HG02623 (cell line): ENCODE data around the gene PPIA.
"Not testable (repeated sequence)": the region's sequence is repeated elsewhere in the genome, so short reads cannot be mapped to it uniquely, and the experiment has no call there.

Experiments
- ATAC-seq: cut with Tn5 transposase; IDR thresholded peaks from one replicate; pipeline ENCODE4 v1.9.1; 2021; ENCODE audit warnings: moderate library complexity; ENCODE audit not compliant: unreplicated experiment

Gene PPIA

GRCh38 chr7:44784364-44784763 lies 12.1 kb upstream of the PPIA start:
- ATAC-seq = no peak

GRCh38 chr7:44785218-44785617 lies 11.3 kb upstream of the PPIA start:
- ATAC-seq = not testable (repeated sequence)

GRCh38 chr7:44787041-44787440 lies 9.4 kb upstream of the PPIA start:
- ATAC-seq = no peak

GRCh38 chr7:44787762-44788161 lies 8.7 kb upstream of the PPIA start:
- no peak for ATAC-seq

GRCh38 chr7:44789990-44790389 lies 6.5 kb upstream of the PPIA start:
- ATAC-seq = no peak

DNA sequence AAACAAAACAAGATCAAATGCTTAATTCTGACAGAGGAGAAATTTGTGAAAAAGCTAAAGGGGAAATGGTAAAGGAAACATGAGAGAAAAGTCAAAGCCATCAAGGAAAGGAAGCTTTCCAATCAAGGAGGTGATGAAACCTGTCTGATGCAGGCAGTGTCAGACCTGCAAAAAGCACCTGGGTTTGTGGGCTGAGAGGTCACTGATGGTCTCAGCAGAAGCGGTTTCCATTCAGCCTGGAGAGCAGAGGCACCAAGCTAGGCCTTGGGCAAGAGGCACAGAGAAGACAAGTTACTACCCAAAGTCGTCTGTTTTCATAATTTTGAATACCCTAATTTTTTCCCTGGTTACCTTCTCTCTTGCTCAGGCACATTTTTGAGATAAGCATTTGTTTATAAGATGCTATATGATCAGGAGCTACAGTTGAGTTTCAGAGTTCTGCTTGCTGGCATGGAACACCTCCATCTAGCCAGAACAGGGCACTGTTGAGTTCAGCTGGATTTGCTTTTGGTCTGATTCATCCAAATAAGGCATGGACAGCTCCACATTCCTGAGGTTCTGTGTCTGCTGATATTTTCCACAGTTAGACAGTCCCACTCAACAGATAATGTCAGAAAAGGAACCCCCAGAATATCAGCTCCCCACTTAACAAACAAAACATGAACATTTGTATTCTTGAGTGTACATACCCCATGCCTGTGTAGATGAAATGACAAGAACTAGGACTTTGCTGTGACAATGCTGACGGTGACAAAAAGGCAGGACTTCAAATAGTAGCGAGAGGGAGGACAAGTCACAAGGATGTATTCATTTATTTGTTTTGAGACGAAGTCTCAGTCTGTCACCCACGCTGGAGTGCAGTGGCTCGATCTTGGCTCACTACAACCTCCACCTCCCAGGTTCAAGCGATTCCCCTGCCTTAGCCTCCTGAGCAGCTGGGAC lies 4.9 kb upstream of the PPIA start:
- no peak for ATAC-seq

GRCh38 chr7:44793919-44794318 lies 2.6 kb upstream of the PPIA start:
- ATAC-seq = no peak

GRCh38 chr7:44794331-44794730 lies 2.1 kb upstream of the PPIA start:
- ATAC-seq = no peak

DNA sequence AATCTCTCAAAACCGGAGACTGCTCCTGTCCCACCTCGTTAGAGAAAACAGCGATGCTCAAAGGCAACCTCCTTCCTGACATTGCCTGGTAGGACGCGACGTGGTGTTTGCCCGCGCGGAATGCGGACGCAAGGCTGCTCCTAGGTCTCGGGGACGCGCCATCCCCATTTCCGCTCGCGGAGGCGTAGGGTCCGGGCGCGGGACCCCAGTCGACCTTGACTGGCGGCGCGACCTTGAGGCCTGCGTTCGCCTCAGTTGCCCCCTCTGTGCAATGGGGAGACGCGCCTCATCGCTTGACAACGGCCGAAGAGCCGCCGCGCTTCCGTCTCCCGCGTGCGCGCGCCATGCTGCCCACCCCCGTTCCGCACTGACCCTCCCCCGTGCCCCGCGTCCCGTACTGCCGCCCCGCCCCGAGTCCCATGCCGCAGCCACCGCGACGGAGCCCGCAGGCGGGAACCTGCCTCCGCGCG lies 412 bp upstream of the PPIA start:
- peak; percentile 15 for ATAC-seq

DNA sequence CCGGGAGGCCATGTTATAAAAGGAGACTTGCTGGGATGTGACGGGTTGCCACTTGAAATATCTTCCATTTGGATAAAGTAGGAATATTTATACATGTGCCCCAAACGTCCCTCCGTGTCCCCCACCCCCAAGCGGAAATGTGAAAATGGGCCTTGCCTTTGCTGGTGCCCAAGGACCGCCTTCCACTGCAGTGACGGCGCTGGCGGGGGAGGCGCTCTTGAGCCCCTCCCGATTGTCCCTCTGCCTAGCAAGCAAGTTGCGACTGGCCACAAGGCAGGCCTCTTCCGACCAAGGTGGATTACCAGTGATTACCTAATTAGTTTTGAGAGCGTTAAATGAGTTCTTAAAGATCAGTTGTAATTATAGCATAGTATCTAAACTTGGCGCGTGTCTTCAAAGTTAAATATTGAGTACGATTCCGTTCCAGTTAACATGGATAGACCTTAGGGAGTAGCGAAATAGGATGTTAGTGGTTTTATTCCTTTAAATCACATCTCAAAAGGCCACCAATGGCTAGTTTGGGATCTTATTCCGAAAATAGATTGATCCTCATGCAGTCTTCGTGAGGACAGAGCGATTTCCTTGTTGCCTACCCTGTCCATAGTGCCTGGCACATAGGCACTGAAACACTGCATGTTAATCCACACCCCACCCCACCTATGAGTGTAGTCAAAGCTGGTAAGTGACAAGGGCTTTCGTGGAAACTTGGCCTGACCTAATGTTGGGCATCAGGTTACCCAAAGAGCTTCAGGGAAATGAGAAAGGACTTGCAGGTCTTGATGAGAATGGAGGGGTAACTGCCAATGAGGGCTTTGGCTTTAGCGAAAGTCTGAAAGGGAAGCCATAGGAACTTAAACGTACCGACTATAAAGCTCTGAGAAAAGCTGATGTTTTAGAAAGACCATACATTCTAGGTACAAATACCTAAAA lies 1.1 kb downstream of the PPIA start:
- ATAC-seq = peak; percentile 36

DNA sequence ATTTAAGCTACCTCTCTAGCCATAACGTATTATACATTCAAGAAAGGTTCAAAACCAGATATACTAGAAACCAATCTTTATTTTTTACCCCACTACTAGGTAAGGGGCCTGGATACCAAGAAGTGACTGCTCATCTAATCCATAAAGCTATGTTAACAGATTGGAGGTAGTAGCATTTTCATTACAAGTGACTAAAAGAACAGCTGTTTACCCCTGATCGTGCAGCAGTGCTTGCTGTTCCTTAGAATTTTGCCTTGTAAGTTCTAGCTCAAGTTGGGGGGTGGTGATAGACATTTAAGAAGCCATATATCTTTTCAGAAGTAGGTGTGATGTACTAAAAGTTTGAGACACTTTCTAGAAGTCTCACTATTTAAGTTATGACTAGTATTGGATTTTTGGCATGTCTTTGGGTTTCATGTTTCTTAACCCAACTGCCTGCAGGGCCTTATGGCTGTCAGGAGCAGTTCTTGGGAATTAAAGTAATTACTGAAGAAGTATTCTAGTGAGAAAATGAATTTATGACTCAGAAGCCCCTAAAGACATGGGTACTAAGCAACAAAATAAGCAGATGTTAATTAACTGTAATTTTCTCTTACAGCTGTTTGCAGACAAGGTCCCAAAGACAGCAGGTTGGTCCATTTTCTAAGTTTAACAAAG lies 2.3 kb downstream of the PPIA start:
- ATAC-seq = no peak

GRCh38 chr7:44799939-44800338 lies 3.5 kb downstream of the PPIA start:
- ATAC-seq = no peak

DNA sequence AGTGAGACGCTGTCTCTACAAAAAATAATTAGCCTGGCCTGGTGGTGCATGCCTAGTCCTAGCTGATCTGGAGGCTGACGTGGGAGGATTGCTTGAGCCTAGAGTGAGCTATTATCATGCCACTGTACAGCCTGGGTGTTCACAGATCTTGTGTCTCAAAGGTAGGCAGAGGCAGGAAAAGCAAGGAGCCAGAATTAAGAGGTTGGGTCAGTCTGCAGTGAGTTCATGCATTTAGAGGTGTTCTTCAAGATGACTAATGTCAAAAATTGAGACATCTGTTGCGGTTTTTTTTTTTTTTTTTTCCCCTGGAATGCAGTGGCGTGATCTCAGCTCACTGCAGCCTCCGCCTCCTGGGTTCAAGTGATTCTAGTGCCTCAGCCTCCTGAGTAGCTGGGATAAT lies 5.4 kb downstream of the PPIA start:
- ATAC-seq = no peak

GRCh38 chr7:44802418-44803025 lies 6.0 kb downstream of the PPIA start:
- no peak for ATAC-seq

- ATAC-seq = not testable (repeated sequence)
Measured at GRCh38 chr7:44803828-44804519, 7.5 kb downstream of the PPIA start.

- ATAC-seq = no peak
Measured at GRCh38 chr7:44805950-44806349, 9.5 kb downstream of the PPIA start.

- ATAC-seq = no peak
Measured at GRCh38 chr7:44808914-44809393, 12.5 kb downstream of the PPIA start.

DNA sequence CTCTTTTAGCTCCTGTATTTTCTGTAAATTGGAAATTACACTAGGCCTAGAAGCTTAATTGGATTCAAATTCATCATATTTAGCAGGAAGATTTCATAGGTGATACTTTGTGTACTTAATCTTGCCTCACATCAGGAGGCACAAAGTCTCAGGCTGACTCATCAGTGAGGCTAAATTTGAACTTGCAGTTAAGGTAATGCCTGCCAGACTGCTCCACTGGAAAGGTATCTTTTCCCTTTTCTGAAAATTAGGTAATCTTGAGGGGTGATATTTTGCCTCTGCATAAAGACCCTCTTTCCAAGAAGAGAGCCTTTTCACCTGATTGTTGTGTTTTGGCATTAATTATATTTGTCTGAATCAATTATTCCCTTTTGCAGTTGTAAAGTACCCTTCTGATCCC lies 14.6 kb downstream of the PPIA start:
- ATAC-seq = no peak

DNA sequence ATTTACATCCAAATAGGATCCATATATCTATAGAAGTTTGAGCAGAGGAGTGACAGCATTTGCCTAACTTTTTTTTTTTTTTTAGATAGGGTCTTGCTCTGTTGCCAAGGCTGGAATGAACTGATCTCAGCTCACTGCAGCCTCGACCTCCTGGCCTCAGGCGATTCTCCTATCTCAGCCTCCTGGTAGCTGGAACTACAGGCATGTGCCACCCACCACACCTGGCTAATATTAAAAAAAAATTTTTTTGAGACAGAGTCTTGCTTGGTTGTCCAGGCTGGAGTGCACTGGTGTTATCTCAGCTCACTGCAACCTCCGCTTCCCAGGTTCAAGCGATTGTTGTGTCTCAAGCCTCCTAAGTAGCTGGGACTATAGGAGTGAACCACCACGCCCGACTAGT lies 15.1 kb downstream of the PPIA start:
- no peak for ATAC-seq

- ATAC-seq = no peak
Measured at GRCh38 chr7:44814919-44815318, 18.4 kb downstream of the PPIA start.
